ENCODE measurements around the gene PLEKHH3.
A peak's percentile ranks its signal among the peaks of the same experiment; 100 is the strongest.

The PLEKHH3 gene, protein sequence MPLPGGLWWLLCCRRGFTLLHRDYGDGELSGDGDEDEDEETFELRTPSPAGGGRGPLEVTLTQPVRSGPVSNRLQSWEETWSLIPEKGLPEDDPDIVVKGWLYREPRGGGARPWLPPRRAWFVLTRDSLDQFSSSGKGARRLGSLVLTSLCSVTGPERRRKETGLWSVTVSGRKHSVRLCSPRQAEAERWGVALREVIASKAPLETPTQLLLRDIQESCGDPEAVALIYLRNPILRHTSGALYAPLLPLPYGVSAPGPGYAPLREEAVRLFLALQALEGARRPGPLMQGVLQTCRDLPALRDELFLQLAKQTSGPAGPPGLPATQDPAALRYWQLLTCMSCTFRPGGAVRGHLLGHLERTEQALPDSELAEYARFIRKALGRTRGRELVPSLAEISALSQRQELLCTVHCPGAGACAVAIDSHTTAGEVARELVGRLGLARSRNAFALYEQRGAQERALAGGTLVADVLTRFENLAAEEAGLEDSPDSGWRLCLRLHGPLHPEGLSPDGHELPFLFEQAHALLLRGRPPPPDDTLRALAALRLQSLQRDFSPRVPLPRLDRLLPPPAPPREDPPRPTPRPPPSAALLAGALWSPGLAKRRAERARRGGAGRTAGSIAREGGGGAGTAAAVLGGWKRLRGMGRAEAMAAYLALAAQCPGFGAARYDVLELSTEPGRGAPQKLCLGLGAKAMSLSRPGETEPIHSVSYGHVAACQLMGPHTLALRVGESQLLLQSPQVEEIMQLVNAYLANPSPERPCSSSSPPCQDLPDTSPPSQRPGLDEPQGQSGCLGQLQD

GRCh38 chr17:42676424-42677011 is at the start of gene PLEKHH3:
PLEKHH3 (minus strand) TSS chr17:42676994; CDS start chr17:42676563, 431 bp downstream.
- no peak for DNase-seq (ENCODE audit: low read depth)

GRCh38 chr17:42725143-42725542 is 48.3 kb upstream of the PLEKHH3 start:
- no peak for DNase-seq (ENCODE audit: low read depth)

- no peak for DNase-seq (ENCODE audit: low read depth)
Measured at GRCh38 chr17:42723636-42724035, 46.8 kb upstream of the PLEKHH3 start.

- DNase-seq (ENCODE audit: low read depth) = peak; percentile 56
Measured at GRCh38 chr17:42720996-42721583, 44.3 kb upstream of the PLEKHH3 start.

GRCh38 chr17:42709561-42709960 is 32.8 kb upstream of the PLEKHH3 start:
- no peak for DNase-seq (ENCODE audit: low read depth)

DNA sequence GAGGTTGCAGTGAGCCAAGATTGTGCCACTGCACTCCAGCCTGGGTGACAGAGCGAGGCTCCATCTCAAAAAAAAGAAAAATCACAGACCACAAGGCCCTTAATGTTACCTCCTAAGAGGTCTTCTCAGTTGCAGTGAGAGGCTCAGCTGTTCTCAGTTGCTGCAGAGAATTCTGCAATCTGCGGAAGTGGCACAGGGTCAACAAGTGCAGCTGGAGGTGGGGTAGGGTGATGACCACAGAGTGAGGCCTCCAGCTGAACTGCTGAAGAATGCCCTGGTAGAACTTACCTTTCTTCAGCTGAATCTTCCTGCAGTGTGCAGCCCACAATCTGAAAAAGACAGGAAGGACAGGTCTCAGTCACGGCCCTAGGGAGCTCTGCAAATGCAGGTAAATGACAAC is 31.8 kb upstream of the PLEKHH3 start:
- DNase-seq (ENCODE audit: low read depth) = no peak

- no peak for DNase-seq (ENCODE audit: low read depth)
Measured at GRCh38 chr17:42706732-42707131, 29.9 kb upstream of the PLEKHH3 start.

DNA sequence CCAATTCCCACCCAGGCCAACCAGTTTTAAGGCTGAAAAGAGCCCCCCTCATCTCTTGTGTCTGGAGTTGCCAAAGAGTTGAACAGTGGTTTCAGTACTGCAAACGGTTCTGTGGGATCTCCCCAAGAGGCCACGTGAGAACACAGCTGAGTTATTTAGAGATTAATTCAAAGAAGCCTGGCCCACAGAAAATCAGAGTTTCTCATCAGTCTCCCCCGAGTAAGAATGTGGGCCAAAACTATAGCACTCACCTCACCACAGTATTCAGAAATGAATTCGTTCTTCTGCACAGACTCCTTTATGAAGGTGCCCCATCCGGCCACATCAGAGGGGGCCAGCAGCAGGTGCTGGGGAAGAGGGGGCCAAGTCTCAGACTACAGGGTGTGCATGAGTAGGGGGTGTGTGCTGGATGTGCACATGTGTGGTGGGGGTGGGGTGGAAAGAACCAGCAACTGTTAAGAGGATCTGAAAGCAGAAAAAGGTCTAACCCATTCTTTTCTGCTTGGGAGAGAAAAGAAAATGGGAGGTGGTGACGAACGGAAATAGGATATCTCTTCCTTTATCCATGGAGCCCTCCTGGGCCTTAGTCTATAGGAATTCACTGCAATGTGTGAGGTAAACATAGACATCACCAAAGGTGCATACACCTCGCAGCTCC is 28.2 kb upstream of the PLEKHH3 start:
- no peak for DNase-seq (ENCODE audit: low read depth)

DNA sequence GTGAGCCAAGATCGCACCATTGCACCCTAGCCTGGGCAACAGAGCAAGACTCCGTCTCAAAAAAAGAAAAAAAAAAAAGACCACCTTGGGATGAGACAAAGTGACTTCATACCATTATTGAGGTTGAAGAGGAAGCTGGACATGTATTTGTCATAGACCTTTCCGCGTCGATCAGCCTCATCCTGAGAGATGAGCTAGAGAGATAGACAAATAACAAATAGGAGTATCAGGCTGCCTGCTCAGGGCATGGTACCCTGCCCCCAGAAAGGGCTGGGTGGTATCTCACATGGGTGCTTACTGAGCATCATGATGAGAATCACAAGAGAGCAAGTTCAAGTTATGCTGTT is 27.7 kb upstream of the PLEKHH3 start:
- no peak for DNase-seq (ENCODE audit: low read depth)

DNA sequence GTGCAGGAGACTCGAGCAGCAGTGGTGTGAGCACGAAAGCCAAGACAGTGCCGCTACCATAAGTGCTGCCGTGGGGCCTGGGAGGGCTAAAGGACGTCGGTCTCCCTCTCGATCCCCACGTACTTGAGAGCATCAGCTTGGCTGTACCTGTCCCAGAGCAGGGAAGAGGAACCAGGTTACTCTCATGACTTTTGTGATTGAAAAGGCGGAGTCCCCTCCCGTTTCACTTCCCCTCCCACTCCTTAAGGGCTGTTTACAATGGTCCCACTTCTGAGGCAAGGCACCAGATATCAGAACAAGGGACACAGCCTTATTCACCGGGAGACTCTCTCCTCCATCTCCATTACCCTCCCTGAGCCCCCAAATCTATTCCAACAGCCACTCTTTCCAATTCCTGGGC is 25.7 kb upstream of the PLEKHH3 start:
- DNase-seq (ENCODE audit: low read depth) = no peak

- DNase-seq (ENCODE audit: low read depth) = no peak
Measured at GRCh38 chr17:42700586-42701289, 23.9 kb upstream of the PLEKHH3 start.

- DNase-seq (ENCODE audit: low read depth) = no peak
Measured at GRCh38 chr17:42699415-42699740, 22.6 kb upstream of the PLEKHH3 start.

DNA sequence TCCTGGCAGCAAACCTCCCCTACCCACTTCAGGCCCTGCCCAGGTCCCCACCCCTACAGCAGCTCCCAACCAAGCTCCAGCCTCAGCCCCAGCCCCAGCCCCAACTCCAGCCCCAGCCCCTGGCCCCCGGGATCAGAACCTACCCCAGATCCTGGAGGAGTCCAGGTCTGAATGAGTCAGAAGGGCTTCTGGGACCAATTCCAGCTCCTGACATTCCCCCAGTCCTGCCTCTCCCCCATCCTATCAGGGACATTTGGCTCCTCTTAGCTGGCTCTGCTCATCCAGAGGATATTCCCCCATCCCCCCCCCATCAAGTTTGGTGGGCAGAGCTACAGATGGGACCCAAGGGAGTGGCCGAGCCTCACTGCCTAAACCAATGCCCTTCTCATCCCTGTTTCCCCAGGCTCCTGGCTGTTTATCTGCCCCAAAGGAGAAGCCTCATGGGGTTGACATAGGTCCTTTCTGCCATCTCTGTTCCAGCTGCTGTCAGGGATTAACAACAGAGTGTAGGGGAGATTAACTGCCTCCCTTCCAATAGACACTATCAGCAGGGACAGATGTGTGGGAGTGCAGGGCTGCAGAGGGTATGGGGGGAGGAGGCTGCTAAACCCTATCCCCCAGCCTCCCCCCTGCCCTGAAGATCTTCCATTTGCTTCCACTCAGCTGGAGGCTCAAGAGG is 22.1 kb upstream of the PLEKHH3 start:
- peak; percentile 53 for DNase-seq (ENCODE audit: low read depth)

GRCh38 chr17:42697108-42697811 is 20.5 kb upstream of the PLEKHH3 start:
- DNase-seq (ENCODE audit: low read depth) = no peak

- DNase-seq (ENCODE audit: low read depth) = no peak
Measured at GRCh38 chr17:42695500-42695899, 18.7 kb upstream of the PLEKHH3 start.

DNA sequence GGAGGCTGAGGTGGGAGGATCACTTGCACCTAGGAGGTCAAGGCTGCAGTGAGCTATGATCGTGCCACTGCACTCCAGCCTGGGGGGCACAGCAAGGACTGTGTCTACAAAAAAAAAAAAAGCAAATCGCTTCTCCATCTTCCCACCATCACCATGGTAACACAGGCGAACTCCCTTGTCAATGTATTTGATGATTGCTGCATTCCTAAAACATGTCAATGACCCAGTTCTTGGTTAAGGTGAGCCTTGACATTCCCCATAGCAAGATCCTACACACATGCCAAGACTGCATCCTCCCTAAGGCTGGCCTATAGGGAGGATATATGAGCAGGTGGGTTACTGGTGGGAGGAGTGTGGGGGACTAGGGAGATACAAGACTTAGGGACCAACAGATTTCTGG is 17.7 kb upstream of the PLEKHH3 start:
- DNase-seq (ENCODE audit: low read depth) = no peak

- DNase-seq (ENCODE audit: low read depth) = no peak
Measured at GRCh38 chr17:42692489-42692888, 15.7 kb upstream of the PLEKHH3 start.

- no peak for DNase-seq (ENCODE audit: low read depth)
Measured at GRCh38 chr17:42691021-42691545, 14.3 kb upstream of the PLEKHH3 start.

GRCh38 chr17:42690596-42690995 is 13.8 kb upstream of the PLEKHH3 start:
- no peak for DNase-seq (ENCODE audit: low read depth)

- no peak for DNase-seq (ENCODE audit: low read depth)
Measured at GRCh38 chr17:42687707-42688320, 11.0 kb upstream of the PLEKHH3 start.

Data from fibroblast of gingiva (primary cell).